ENCODE measurements around the gene TMEM187.

DNA sequence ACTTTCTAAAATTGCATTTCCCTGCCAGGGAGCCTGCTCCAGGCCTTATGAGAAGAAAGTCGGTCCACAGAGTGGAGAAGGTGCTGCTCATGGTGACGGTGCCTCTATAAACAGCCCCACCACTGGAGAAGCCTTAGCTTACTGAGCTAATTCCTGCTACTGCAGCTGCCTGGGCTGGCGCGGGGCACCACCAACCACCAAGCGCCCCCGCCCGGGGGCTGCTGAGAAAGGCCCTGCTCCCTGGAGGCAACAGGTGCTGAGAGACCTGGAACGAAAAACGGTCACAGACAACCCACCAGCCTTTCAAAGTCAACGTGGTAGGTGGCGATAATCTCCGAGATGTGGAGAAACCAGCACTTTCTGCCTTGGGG lies 3.8 kb upstream of the TMEM187 start:
- TF ChIP-seq, protein P1, sequence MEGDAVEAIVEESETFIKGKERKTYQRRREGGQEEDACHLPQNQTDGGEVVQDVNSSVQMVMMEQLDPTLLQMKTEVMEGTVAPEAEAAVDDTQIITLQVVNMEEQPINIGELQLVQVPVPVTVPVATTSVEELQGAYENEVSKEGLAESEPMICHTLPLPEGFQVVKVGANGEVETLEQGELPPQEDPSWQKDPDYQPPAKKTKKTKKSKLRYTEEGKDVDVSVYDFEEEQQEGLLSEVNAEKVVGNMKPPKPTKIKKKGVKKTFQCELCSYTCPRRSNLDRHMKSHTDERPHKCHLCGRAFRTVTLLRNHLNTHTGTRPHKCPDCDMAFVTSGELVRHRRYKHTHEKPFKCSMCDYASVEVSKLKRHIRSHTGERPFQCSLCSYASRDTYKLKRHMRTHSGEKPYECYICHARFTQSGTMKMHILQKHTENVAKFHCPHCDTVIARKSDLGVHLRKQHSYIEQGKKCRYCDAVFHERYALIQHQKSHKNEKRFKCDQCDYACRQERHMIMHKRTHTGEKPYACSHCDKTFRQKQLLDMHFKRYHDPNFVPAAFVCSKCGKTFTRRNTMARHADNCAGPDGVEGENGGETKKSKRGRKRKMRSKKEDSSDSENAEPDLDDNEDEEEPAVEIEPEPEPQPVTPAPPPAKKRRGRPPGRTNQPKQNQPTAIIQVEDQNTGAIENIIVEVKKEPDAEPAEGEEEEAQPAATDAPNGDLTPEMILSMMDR (IDR thresholded peaks at IDR 0.05) = no peak
- TF ChIP-seq EZH2 (IDR thresholded peaks at IDR 0.05) (no peak), EZH2phosphoT487 (IDR thresholded peaks at IDR 0.05) (no peak)

Measured in neural progenitor cell (in vitro differentiated cells).